HCT116 (cell line): ENCODE measurements around the gene EMP1. TPM values are rescaled to one million over a fixed set of nuclear protein-coding genes. Genes with fewer than 3 reads are reported as not detected.

Experiments used
- ATAC-seq: fragments of 200-7000 bp; cut with Tn5 transposase; 2 replicates; pipeline ENCODE4 v1.9.1; 2020; ENCODE audit warnings: mild to moderate bottlenecking, moderate library complexity
- BruUV-seq: library from RNA; stranded (reverse); fragments of 400-500 nt; replicated peaks from 2 replicates; lab custom pipeline; 2021; lab: Mats Ljungman, UMichigan
- CTCF ChIA-PET: fragments of 300-600 bp; sonication (Branson Sonifier 250); formaldehyde crosslinking; loops from one replicate; lab custom pipeline; 2021; ENCODE audit warnings: antibody characterized with exemption; lab: Charles Lee
- POLR2A ChIA-PET: fragments of 300-600, 350-600 bp; sonication (Branson Sonifier 250); formaldehyde crosslinking; loops from one replicate; lab custom pipeline; 2021; ENCODE audit warnings: antibody characterized with exemption; lab: Charles Lee
- RAD21 ChIA-PET, 2 experiments: fragments of 300-600 bp; sonication (Branson Sonifier 250); formaldehyde crosslinking; loops; one replicate each; lab custom pipeline; 2023; ENCODE audit warnings: low total read pairs in 2 of 2; ENCODE audit not compliant: uncharacterized antibody in 2 of 2, unreplicated experiment in 2 of 2, low non-redundant PET in 1 of 2; lab: Charles Lee
- DNase-seq: peaks from one replicate; pipeline ENCODE4 v3.0.0-alpha.2; 2010; ENCODE audit warnings: low read depth, low spot score
- H2AFZ ChIP-seq: fragments of 200-600 bp; shearing (Covaris generic), sonication (generic); 2 replicates; pipeline ENCODE4 v1.6.1; 2017; ENCODE audit warnings: low read depth, mixed run types, mixed read lengths, antibody characterized with exemption, low read length; ENCODE audit not compliant: poor library complexity, severe bottlenecking
- H3K27ac ChIP-seq: 2 replicates; pipeline ENCODE4 v1.5.1; 2012; ENCODE audit warnings: low read depth, low read length
- H3K27me3 ChIP-seq: fragments of 200-600 bp; sonication (generic); 2 replicates; pipeline ENCODE4 v1.6.1; 2016; ENCODE audit warnings: mixed run types, low read length, mixed read lengths; ENCODE audit not compliant: insufficient read depth
- H3K36me3 ChIP-seq, 2 experiments: fragments of 200-500 bp in 1 of 2; fragments of 200-600 bp in 1 of 2; sonication (Bioruptor generic) in 1 of 2; sonication (generic) in 1 of 2; 2 replicates each; pipeline versions ENCODE4 v1.5.1 to v1.6.1; 2014 to 2016; ENCODE audit warnings: low read length in 2 of 2, inconsistent platforms in 1 of 2, mixed read lengths in 1 of 2, mixed run types in 1 of 2; ENCODE audit not compliant: insufficient read depth in 2 of 2, control insufficient read depth in 1 of 2
- H3K4me1 ChIP-seq, 2 experiments: fragments of 200-600 bp in 1 of 2; sonication (generic) in 1 of 2; 2 replicates each; pipeline versions ENCODE4 v1.5.1 to v1.6.1; 2012 to 2017; ENCODE audit warnings: low read length in 2 of 2, inconsistent platforms in 1 of 2, mild to moderate bottlenecking in 1 of 2, mixed read lengths in 1 of 2, mixed run types in 1 of 2, moderate library complexity in 1 of 2; ENCODE audit not compliant: insufficient read depth in 2 of 2, control insufficient read depth in 1 of 2
- H3K4me2 ChIP-seq: fragments of 200-600 bp; sonication (generic); 2 replicates; pipeline ENCODE4 v1.6.1; 2017; ENCODE audit warnings: mixed run types, low read length, mixed read lengths
- H3K4me3 ChIP-seq, 2 experiments: fragments of 200-600 bp in 1 of 2; sonication (generic) in 1 of 2; replicated peaks in 1 of 2; 2 replicates each; pipeline ENCODE4 v1.5.1; 2011 to 2016; ENCODE audit warnings: low read length in 2 of 2, control low read depth in 1 of 2, low read depth in 1 of 2, mild to moderate bottlenecking in 1 of 2, mixed read lengths in 1 of 2, mixed run types in 1 of 2
- H3K79me2 ChIP-seq: fragments of 200-600 bp; sonication (generic); 2 replicates; pipeline ENCODE4 v1.6.1; 2017; ENCODE audit warnings: mild to moderate bottlenecking, mixed run types, low read length, moderate library complexity, mixed read lengths; ENCODE audit not compliant: insufficient read depth
- H3K9ac ChIP-seq: fragments of 200-600 bp; sonication (generic); 2 replicates; pipeline ENCODE4 v1.6.1; 2016; ENCODE audit warnings: low read length, mixed read lengths
- H3K9me2 ChIP-seq: fragments of 200-600 bp; sonication (generic), shearing (Covaris generic); 2 replicates; pipeline ENCODE4 v1.6.1; 2017; ENCODE audit warnings: mixed run types, mild to moderate bottlenecking, moderate library complexity; ENCODE audit not compliant: insufficient read depth
- H3K9me3 ChIP-seq, 2 experiments: fragments of 200-500 bp in 1 of 2; fragments of 200-600 bp in 1 of 2; sonication (Bioruptor generic) in 1 of 2; sonication (generic) in 1 of 2; 2 replicates each; pipeline ENCODE4 v1.6.1; 2014 to 2017; ENCODE audit warnings: low read length in 2 of 2, mixed read lengths in 2 of 2, inconsistent platforms in 1 of 2, low read depth in 1 of 2, mild to moderate bottlenecking in 1 of 2, mixed run types in 1 of 2, moderate library complexity in 1 of 2; ENCODE audit not compliant: control insufficient read depth in 1 of 2, insufficient read depth in 1 of 2
- H4K20me1 ChIP-seq: fragments of 200-600 bp; sonication (generic), shearing (Covaris generic); 2 replicates; pipeline ENCODE4 v1.6.1; 2017; ENCODE audit warnings: mixed run types, mild to moderate bottlenecking, moderate library complexity; ENCODE audit not compliant: insufficient read depth
- ATF3 ChIP-seq: IDR thresholded peaks from 2 replicates; pipeline ENCODE4 v1.6.1; 2012
- JUND ChIP-seq: IDR thresholded peaks from 2 replicates; pipeline ENCODE4 v1.6.1; 2012
- POLR2A ChIP-seq: IDR thresholded peaks from 2 replicates; pipeline ENCODE4 v1.7.0; 2011; ENCODE audit warnings: borderline replicate concordance; ENCODE audit not compliant: insufficient read depth, insufficient read length; ENCODE audit errors: extremely low read depth
- POLR2AphosphoS5 ChIP-seq: IDR thresholded peaks from 2 replicates; pipeline ENCODE4 v1.6.1; 2011; ENCODE audit warnings: mild to moderate bottlenecking, low read depth, low read length, moderate library complexity
- SRF ChIP-seq: IDR thresholded peaks from 2 replicates; pipeline ENCODE4 v1.6.1; 2012; ENCODE audit warnings: low read depth
- TCF7L2 ChIP-seq: IDR thresholded peaks from 2 replicates; pipeline ENCODE4 v1.7.0; 2011; ENCODE audit warnings: borderline replicate concordance, inconsistent platforms; ENCODE audit not compliant: insufficient read depth, insufficient read length; ENCODE audit errors: extremely low read depth
- YY1 ChIP-seq: IDR thresholded peaks from 2 replicates; pipeline ENCODE4 v1.6.1; 2011; ENCODE audit warnings: low read length, low read depth, moderate library complexity, mild to moderate bottlenecking; ENCODE audit not compliant: insufficient replicate concordance; ENCODE audit errors: extremely low read depth
- intact Hi-C: fragments of 100-400 bp; cut with micrococcal nuclease; formaldehyde crosslinking; loops from 2 replicates; pipeline ENCODE4 v1.10.0; 2022
- total RNA-seq: library from RNA; stranded (reverse); gene quantifications from one replicate; pipeline ENCODE4 v1.2.1, GENCODE V29; 2021; ENCODE audit not compliant: unreplicated experiment
- TF ChIP-seq, protein P1 (sequence below): IDR thresholded peaks from 2 replicates; pipeline ENCODE4 v1.6.1; 2012; ENCODE audit warnings: low read depth
- TF ChIP-seq, protein P2 (sequence below): IDR thresholded peaks from 2 replicates; pipeline ENCODE4 v1.6.1; 2012

The EMP1 gene
- total RNA-seq, 1 experiment from 2014 or later: 110 TPM

- no peak for ATAC-seq
- no peaks in the 10 kb centered on the region for H3K9me2 ChIP-seq
- H4K20me1 ChIP-seq: no peaks in the 10 kb centered on the region
- H3K27ac ChIP-seq: no peak overlapping the region
- no peaks in the 10 kb centered on the region for H3K9me3 ChIP-seq
- BruUV-seq: no TSS peak
- DNase-seq: no peak
- peak overlapping the region; percentile 62 for H3K4me2 ChIP-seq
- peak overlapping the region; percentile 60 for H3K9ac ChIP-seq
- H3K27me3 ChIP-seq: no peaks in the 10 kb centered on the region
- POLR2A ChIA-PET: no interaction called here
- H3K4me1 ChIP-seq: peaks cover 58 to 94% of the 10 kb centered on the region in 2 experiments
- no peaks in the 10 kb centered on the region for H3K79me2 ChIP-seq
- CTCF ChIA-PET: no interaction called here
- H2AFZ ChIP-seq: no peak overlapping the region
- RAD21 ChIA-PET: no interaction called here
- no peak for TF ChIP-seq JUND
- no peak for TF ChIP-seq YY1
- TF ChIP-seq, protein P1, sequence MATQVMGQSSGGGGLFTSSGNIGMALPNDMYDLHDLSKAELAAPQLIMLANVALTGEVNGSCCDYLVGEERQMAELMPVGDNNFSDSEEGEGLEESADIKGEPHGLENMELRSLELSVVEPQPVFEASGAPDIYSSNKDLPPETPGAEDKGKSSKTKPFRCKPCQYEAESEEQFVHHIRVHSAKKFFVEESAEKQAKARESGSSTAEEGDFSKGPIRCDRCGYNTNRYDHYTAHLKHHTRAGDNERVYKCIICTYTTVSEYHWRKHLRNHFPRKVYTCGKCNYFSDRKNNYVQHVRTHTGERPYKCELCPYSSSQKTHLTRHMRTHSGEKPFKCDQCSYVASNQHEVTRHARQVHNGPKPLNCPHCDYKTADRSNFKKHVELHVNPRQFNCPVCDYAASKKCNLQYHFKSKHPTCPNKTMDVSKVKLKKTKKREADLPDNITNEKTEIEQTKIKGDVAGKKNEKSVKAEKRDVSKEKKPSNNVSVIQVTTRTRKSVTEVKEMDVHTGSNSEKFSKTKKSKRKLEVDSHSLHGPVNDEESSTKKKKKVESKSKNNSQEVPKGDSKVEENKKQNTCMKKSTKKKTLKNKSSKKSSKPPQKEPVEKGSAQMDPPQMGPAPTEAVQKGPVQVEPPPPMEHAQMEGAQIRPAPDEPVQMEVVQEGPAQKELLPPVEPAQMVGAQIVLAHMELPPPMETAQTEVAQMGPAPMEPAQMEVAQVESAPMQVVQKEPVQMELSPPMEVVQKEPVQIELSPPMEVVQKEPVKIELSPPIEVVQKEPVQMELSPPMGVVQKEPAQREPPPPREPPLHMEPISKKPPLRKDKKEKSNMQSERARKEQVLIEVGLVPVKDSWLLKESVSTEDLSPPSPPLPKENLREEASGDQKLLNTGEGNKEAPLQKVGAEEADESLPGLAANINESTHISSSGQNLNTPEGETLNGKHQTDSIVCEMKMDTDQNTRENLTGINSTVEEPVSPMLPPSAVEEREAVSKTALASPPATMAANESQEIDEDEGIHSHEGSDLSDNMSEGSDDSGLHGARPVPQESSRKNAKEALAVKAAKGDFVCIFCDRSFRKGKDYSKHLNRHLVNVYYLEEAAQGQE: no peak
- TF ChIP-seq SRF: no peak
- no peak for TF ChIP-seq POLR2AphosphoS5
- TF ChIP-seq ATF3: no peak
- TF ChIP-seq TCF7L2: no peak
- TF ChIP-seq, protein P2, sequence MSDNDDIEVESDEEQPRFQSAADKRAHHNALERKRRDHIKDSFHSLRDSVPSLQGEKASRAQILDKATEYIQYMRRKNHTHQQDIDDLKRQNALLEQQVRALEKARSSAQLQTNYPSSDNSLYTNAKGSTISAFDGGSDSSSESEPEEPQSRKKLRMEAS: no peak
- no peak for TF ChIP-seq POLR2A
- intact Hi-C loops: no loop called here
- H3K36me3 ChIP-seq: no peaks in the 10 kb centered on the region
- no peak overlapping the region for H3K4me3 ChIP-seq
These were observed 25.5 kb upstream of the EMP1 start for GRCh38 chr12:13170892-13171490.
